ENCODE measurements around the gene ASCC1.

DNA sequence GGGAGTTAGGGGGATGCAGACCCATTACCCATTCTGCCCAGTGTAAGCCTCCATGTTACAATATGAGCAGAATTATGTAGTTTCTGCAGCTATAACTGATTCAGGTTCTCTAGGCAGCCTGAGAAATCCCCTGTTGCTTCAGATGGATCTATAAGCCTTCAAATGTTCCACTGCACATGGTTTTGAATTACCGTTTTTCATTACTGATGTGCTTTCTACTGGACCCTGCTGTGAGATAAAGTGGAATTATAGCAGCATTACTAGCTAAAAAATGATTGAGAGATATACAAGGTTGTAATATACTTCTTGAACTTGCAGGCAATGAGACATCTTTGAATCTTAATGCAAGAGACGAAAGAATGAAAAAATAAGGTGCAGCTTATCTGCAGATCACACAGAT lies 38.6 kb downstream of the ASCC1 start:
- no peak for TF ChIP-seq CTCF (conservative IDR thresholded peaks at IDR 0.05 in 1 of 2, IDR thresholded peaks at IDR 0.05 in 1 of 2; ENCODE audit: extremely low read depth in 1 of 2, insufficient read depth in 1 of 2, low read depth in 1 of 2, low read length in 2 of 2)
- no peak for TF ChIP-seq EZH2 (IDR thresholded peaks at IDR 0.05; ENCODE audit: borderline replicate concordance, low read length)

All from mammary epithelial cell (primary cell).